HFF-Myc (cell line): ENCODE results near the gene SIVA1.
A peak's percentile ranks its signal among the peaks of the same experiment; 100 is the strongest.
"Not testable (repeated sequence)": the region's sequence is repeated elsewhere in the genome, so short reads cannot be mapped to it uniquely, and the experiment has no call there.

Experiments used
- DNase-seq: peaks from one replicate; pipeline ENCODE4 v3.0.0-alpha.2; 2011; ENCODE audit warnings: low read depth; ENCODE audit errors: extremely low read depth
- H3K4me3 ChIP-seq: replicated peaks from 2 replicates; pipeline ENCODE4 v1.5.1; 2011; ENCODE audit warnings: low read depth, mild to moderate bottlenecking, control low read depth, low read length
- TF ChIP-seq, protein P1 (sequence below): IDR thresholded peaks from 2 replicates; pipeline ENCODE4 v1.5.1; 2012; ENCODE audit warnings: mild to moderate bottlenecking, low read depth, low read length, control low read depth; ENCODE audit errors: missing control alignments

Gene SIVA1

GRCh38 chr14:104746071-104746545 is 6.8 kb upstream of the SIVA1 start:
- TF ChIP-seq, protein P1, sequence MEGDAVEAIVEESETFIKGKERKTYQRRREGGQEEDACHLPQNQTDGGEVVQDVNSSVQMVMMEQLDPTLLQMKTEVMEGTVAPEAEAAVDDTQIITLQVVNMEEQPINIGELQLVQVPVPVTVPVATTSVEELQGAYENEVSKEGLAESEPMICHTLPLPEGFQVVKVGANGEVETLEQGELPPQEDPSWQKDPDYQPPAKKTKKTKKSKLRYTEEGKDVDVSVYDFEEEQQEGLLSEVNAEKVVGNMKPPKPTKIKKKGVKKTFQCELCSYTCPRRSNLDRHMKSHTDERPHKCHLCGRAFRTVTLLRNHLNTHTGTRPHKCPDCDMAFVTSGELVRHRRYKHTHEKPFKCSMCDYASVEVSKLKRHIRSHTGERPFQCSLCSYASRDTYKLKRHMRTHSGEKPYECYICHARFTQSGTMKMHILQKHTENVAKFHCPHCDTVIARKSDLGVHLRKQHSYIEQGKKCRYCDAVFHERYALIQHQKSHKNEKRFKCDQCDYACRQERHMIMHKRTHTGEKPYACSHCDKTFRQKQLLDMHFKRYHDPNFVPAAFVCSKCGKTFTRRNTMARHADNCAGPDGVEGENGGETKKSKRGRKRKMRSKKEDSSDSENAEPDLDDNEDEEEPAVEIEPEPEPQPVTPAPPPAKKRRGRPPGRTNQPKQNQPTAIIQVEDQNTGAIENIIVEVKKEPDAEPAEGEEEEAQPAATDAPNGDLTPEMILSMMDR = no peak
- DNase-seq = no peak
- no peak overlapping the region for H3K4me3 ChIP-seq

DNA sequence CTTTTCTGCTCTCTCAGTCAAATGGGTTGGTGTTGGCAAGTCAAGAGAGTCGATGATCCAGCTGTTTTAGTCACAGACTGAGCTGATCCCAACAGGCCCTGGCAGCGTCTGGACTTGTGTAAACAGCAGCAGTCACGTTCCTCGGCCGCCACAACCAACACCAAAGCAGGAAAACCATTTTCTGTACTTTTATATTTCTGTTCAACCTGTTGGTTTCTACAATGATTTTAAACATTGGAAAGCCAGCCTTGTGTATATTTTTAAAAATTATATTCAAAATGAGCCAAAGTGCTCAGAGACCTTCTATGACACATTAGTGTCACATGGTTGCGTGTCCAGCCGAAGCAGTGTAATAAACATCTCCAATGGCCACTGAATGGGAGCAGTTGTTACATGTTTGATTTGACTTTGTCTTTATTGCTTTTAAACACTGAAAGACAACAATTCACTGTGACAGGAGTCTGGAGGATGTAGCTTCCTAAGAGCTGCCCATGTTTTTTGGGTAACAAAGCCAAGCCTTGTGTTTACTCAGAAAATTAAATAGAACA is 5.9 kb upstream of the SIVA1 start:
- no peak for DNase-seq
- no peak overlapping the region for H3K4me3 ChIP-seq
- TF ChIP-seq, protein P1 = no peak

GRCh38 chr14:104747876-104748275 is 5.1 kb upstream of the SIVA1 start:
- TF ChIP-seq, protein P1 = no peak
- H3K4me3 ChIP-seq = no peak overlapping the region

GRCh38 chr14:104749111-104749649 is 3.8 kb upstream of the SIVA1 start:
- no peak overlapping the region for H3K4me3 ChIP-seq
- TF ChIP-seq, protein P1 = no peak
- DNase-seq = no peak

More at GRCh38 chr14:104747876-104748275, 5.1 kb upstream of the SIVA1 start:
- no peak for DNase-seq

- DNase-seq = no peak
- H3K4me3 ChIP-seq = no peak overlapping the region
- TF ChIP-seq, protein P1 = no peak
Observed at GRCh38 chr14:104750056-104750752, 2.7 kb upstream of the SIVA1 start.

DNA sequence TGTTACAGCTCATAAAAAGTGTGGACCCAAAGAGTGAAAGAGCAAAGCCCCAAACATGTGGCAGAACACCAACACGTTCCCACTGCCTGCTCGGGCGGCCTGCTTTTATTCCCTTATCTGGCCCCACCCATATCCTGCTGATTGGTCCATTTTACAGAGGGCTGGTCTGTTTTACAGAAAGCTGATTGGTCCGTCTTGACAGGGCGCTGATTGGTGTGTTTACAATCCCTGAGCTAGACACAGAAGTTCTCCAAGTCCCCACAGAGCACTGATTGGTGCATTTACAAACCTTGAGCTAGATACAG is 2.2 kb upstream of the SIVA1 start:
- H3K4me3 ChIP-seq, DNase-seq: not testable (repeated sequence)

DNA sequence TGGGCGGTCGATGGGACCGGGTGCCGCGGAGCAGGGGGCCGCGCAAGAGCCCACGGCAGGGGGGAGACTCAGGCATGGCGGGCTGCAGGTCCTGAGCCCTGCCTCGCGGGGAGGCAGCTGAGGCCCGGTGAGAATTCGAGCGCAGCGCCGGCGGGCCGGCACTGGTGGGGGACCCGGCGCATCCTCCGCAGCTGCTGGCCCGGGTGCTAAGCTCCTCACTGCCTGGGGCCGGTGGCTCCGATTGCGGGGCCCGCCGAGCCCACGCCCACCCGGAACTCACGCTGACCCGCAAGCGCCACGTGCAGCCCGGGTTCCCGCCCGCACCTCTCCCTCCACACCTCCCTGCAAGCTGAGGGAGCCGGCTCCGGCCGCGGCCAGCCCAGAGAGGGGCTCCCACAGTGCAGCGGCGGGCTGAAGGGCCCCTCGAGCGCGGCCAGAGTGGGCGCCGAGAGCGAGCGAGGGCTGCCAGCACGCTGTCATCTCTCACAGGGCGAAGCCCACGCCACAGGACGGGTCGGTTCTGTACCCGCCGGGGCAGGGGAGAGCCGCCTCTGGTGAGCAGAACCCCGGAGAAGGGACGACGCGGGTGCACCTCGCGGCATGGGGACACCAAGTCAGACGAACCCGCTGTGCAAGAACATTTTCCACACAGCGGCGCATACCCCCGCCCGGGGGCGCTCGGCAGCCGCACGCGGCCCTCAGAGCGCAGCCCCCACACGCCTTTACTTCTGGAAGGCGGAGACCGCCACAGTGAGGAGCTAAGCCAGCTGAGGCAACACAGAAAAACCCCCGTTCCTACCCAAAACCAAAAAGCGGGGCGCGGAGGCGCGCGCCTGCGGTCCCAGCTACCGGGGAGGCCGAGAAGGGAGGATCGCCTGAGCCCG is 1.2 kb upstream of the SIVA1 start:
- H3K4me3 ChIP-seq = peak overlapping the region; percentile 88
- TF ChIP-seq, protein P1 = no peak
- no peak for DNase-seq
